Measurements from ENCODE around the gene KDM4B. TPM values are rescaled to one million over a fixed set of nuclear protein-coding genes. Genes with fewer than 3 reads are reported as not detected.

The KDM4B gene
- total RNA-seq, 1 experiment from 2014 or later, result 43.7 TPM

GRCh38 chr19:5171711-5172110, 202.8 kb downstream of the KDM4B start:
- Mint-ChIP-seq H3K27ac (no peak overlapping the region; a peak in 1 of 7 replicates), H3K4me1 (peaks cover 4 to 8% of the 10 kb centered on the region in 2 experiments; a peak in 3 of 4 replicates), H3K36me3 (ENCODE audit: insufficient read depth in 1 of 3, low read depth in 3 of 3) (peaks cover 0 to 5% (median 4%) of the 10 kb centered on the region in 3 experiments; a peak in 3 of 7 replicates), H3K27me3 (ENCODE audit: low read depth) (peaks cover 22% of the 10 kb centered on the region), H3K9me3 (peaks cover 0 to 9% of the 10 kb centered on the region in 2 experiments; a peak in 2 of 5 replicates), H3K4me3 (no peak overlapping the region)
- H3K23me2 ChIP-seq (ENCODE audit: insufficient read length, low read depth, low read length, poor library complexity, severe bottlenecking), result no peaks in the 10 kb centered on the region
- no peak for DNase-seq
- H3K4ac ChIP-seq (ENCODE audit: low read depth, low read length), result no peak overlapping the region
- no peak overlapping the region for H3K14ac ChIP-seq (ENCODE audit: insufficient read depth, low read length)
- no peak overlapping the region for H4K5ac ChIP-seq (ENCODE audit: insufficient read length, low read depth, low read length)
- no peak for TF ChIP-seq CTCF (conservative IDR thresholded peaks at IDR 0.05)
- H3K27ac ChIP-seq (ENCODE audit: insufficient read length, low read depth, low read length), result no peak overlapping the region
- H2AFZ ChIP-seq (ENCODE audit: low read length), result no peak overlapping the region
- no peak overlapping the region for H2BK15ac ChIP-seq (ENCODE audit: low read depth, low read length)
- no peak overlapping the region for H3K9ac ChIP-seq (ENCODE audit: extremely low read depth, insufficient read length, low read length)
- H2BK20ac ChIP-seq (ENCODE audit: low read depth, low read length, poor library complexity, severe bottlenecking), result no peak overlapping the region
- H2BK120ac ChIP-seq (ENCODE audit: low read depth, low read length, poor library complexity, severe bottlenecking), result no peak overlapping the region
- H3T11ph ChIP-seq (ENCODE audit: low read length), result no peak overlapping the region
- WGBS (ENCODE audit: extremely low coverage, insufficient read length, low lambda C conversion rate), result no CpG with 5 or more reads among the region's 9 CpGs
- no peaks in the 10 kb centered on the region for H3K27me3 ChIP-seq (ENCODE audit: insufficient read depth, low read length)
- no peak overlapping the region for H2BK12ac ChIP-seq (ENCODE audit: insufficient read length, low read depth, low read length)
- H3K23ac ChIP-seq (ENCODE audit: insufficient read length, low read depth, low read length), result no peak overlapping the region
- no peak overlapping the region for H2BK5ac ChIP-seq (ENCODE audit: insufficient read length, low read length)
- no peaks in the 10 kb centered on the region for H3K9me3 ChIP-seq (ENCODE audit: control insufficient read depth, low read depth, low read length)
- H4K20me1 ChIP-seq (ENCODE audit: control insufficient read depth, insufficient read depth, insufficient read length), result no peaks in the 10 kb centered on the region
- no peak overlapping the region for H2AK5ac ChIP-seq (ENCODE audit: insufficient read length, low read length)
- no peak overlapping the region for H4K91ac ChIP-seq (ENCODE audit: insufficient read length, low read depth, low read length)
- no peak overlapping the region for H4K8ac ChIP-seq (replicated peaks; ENCODE audit: insufficient read length, low read depth, low read length)
- H3K79me2 ChIP-seq (ENCODE audit: insufficient read depth, low read length), result no peaks in the 10 kb centered on the region
- H3K4me2 ChIP-seq (ENCODE audit: insufficient read depth, insufficient read length, low read length), result no peak overlapping the region
- no peaks in the 10 kb centered on the region for H3K4me1 ChIP-seq (ENCODE audit: insufficient read depth, low read length)
- H3K56ac ChIP-seq (ENCODE audit: insufficient read length, low read depth, low read length), result no peak overlapping the region
- no peaks in the 10 kb centered on the region for H3K79me1 ChIP-seq (ENCODE audit: insufficient read depth, low read depth, low read length, poor library complexity, severe bottlenecking)
- H3K18ac ChIP-seq (ENCODE audit: insufficient read length, low read depth, low read length), result no peak overlapping the region
